Stimulated activated naive B cell treated with anti-CD40 and anti-IgM and Interleukin-4, amounts not matched to agents 10 μg/mL and 1 μg/mL and 100 μg/mL, for 72 hours (primary cell): ENCODE results near the gene OSBPL5.
A peak's percentile ranks its signal among the peaks of the same experiment; 100 is the strongest.

Source experiments
- ATAC-seq, 2 donors: fragments of 150-1000 bp; cut with Tn5 transposase; replicated peaks; 2 replicates each; pipeline ENCODE4 v1.10.0; 2021; ENCODE audit warnings: moderate library complexity in 1 of 2
- DNase-seq: peaks from one replicate; pipeline ENCODE4 v3.0.0; 2021
- H3K27ac Mint-ChIP-seq: one replicate; pipeline ENCODE4 v1.8.0; 2022; ENCODE audit warnings: mild to moderate bottlenecking, mixed read lengths
- H3K27me3 Mint-ChIP-seq, 2 donors: one replicate each; pipeline ENCODE4 v1.8.0; 2022; ENCODE audit warnings: mixed read lengths in 2 of 2
- H3K36me3 Mint-ChIP-seq, 2 donors: one replicate each; pipeline ENCODE4 v1.8.0; 2022; ENCODE audit warnings: mixed read lengths in 2 of 2, mild to moderate bottlenecking in 1 of 2
- H3K4me1 Mint-ChIP-seq, 2 donors: one replicate each; pipeline ENCODE4 v1.8.0; 2022; ENCODE audit warnings: mixed read lengths in 2 of 2, mild to moderate bottlenecking in 1 of 2
- H3K4me3 Mint-ChIP-seq, 2 donors: one replicate each; pipeline ENCODE4 v1.8.0; 2022; ENCODE audit warnings: mild to moderate bottlenecking in 2 of 2, mixed read lengths in 2 of 2, moderate library complexity in 1 of 2
- H3K9me3 Mint-ChIP-seq, 2 donors: one replicate each; pipeline ENCODE4 v1.8.0; 2022; ENCODE audit warnings: mixed read lengths in 2 of 2, mild to moderate bottlenecking in 1 of 2

The OSBPL5 gene

DNA sequence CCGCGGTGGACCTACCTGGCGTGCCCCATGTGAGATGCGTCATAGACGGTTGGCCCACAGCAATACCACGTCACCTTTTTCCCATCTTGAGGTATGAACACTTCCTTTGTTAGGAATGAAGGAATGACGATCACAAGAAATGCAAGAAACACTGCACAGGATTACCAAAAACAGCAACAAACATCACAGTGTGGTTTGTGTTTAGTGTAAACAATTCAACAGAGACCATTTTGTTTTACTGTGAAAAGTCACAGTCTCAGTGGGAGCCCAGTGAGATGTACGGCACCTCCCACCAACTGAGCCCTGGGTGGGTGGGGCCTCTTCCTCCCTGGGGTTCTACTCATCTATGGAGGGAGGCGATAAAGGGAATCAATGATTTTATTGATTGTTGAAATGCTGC, 124.2 kb downstream of the OSBPL5 start:
- Mint-ChIP-seq H3K36me3 (peaks cover 38 to 58% of the 10 kb centered on the region in 2 donors), H3K27ac (peak overlapping the region; percentile 7), H3K27me3 (no peaks in the 10 kb centered on the region), H3K4me1 (peaks cover 20 to 35% of the 10 kb centered on the region in 2 donors), H3K9me3 (no peaks in the 10 kb centered on the region), H3K4me3 (no peak overlapping the region)
- no peak for ATAC-seq
- DNase-seq, result no peak

DNA sequence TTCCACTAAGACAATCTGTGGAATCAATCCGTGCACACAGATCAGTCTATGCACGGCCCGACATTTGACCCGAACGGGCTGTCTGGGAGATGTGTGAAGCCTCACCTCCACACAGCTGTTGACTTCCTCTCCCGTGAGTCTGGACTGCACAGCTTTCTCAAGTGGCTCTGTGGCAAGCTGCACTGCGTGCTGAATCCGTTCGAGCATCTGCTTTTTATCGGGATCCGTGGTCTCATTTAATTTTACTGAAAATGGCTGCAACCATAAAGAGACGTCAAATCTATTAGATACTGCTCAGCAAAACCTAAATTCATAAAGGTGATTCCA, 127.2 kb downstream of the OSBPL5 start:
- Mint-ChIP-seq H3K27me3 (no peaks in the 10 kb centered on the region), H3K4me1 (peaks cover 23 to 34% of the 10 kb centered on the region in 2 donors), H3K27ac (no peak overlapping the region), H3K36me3 (peaks cover 41 to 59% of the 10 kb centered on the region in 2 donors), H3K4me3 (no peak overlapping the region), H3K9me3 (no peaks in the 10 kb centered on the region)
- no peak for DNase-seq
- ATAC-seq, result no peak
